GM21367 (cell line): ENCODE data around the gene WDR5B.
"Not testable (repeated sequence)": the region's sequence is repeated elsewhere in the genome, so short reads cannot be mapped to it uniquely, and the experiment has no call there.

Source experiments
- ATAC-seq: cut with Tn5 transposase; IDR thresholded peaks from one replicate; pipeline ENCODE4 v1.9.1; 2021; ENCODE audit not compliant: unreplicated experiment

The WDR5B gene

GRCh38 chr3:122374034-122374433 is 41.8 kb downstream of the WDR5B start:
- no peak for ATAC-seq

GRCh38 chr3:122366379-122366749 is 49.5 kb downstream of the WDR5B start:
- no peak for ATAC-seq

- ATAC-seq, result not testable (repeated sequence)
These were observed 50.1 kb downstream of the WDR5B start for GRCh38 chr3:122365582-122366378.

GRCh38 chr3:122365073-122365472 is 50.8 kb downstream of the WDR5B start:
- no peak for ATAC-seq

- no peak for ATAC-seq
These were observed 51.4 kb downstream of the WDR5B start for GRCh38 chr3:122364490-122364889.
